GM11168 (cell line): Measurements from ENCODE around the gene JDP2.

Experiments
- in situ Hi-C: fragments of 300-500 bp; cut with MboI; formaldehyde crosslinking; loops from one replicate; pipeline ENCODE4 v1.12.0; 2022; ENCODE audit warnings: low sequenced_read_pairs; ENCODE audit not compliant: unreplicated experiment

Gene JDP2

DNA sequence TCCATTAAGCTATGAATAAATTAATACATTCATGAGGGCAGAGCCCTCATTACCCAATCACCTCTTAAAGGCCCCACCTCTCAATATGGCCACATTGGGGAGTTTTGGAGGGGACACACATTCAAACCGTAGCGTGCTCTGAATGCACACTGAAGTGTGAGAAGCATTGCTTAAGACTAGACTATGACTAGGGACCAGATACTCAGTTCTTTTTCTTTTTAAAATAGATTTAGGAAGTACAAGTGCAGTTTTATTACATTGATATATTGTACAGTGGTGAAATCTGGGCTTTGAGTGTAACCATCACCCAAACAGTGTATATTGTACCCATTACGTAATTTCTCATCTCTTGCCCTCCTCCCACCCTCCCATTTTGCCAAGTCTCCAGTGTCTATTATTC is 21.0 kb upstream of the JDP2 start:
- in situ Hi-C loops: no loop called here

DNA sequence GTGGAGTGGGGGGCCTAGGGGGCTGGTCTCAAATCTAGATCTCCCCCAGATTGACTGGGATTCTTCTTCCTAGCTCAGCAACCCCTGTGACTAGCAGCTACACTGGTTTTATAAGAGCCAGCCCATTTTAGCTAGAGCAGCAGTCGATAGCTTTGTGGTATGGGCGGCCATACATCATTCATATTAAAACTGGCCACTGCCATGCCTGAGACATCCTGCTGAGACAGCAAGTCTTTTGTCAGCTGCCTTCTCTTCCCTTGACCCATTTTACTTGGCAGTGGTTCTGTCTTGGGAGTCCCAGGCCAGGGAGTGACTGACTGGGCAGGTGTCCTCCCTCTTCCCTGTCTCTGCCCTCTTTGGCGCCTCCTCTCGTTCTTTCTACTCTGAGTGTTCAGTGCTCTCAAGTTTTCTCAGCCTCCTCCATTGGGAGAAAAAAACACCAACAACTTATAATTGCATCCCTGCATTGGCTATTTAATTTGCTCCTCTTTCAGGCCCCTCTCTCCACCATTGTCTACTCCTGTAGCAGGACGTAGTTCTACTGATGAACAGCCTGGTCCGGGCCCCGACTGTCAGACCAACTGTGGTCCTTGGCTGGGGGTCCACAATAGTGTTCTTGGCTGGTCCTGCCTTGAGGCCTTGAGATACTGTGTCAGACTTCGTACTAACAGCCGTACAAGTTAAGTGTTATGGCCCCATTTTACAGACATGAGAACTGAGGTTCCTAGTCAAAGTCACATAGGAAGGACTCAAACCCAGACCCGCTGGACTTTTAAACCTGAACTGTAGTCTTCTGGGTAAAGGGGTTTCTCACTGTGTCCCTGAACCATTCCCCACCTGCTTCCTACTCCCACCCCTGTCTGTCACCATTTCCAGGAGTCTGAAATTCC is 18.3 kb upstream of the JDP2 start:
- in situ Hi-C loops: no loop called here

DNA sequence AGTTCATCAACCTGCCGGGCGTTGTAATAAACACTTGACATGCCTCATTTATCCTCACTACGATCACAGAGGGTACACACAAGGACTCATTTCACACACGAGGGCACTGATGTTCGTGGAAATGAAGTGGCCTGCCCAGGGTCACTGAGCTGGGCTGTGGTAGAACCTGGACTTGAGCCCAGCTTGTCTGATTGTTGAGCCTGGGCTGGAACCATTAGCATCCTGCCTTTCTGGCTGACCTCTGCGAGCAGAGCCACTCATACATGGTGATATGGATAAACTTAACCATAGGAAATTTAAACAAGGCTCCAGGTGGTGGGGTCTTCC is 16.6 kb upstream of the JDP2 start:
- in situ Hi-C loops: no loop called here

DNA sequence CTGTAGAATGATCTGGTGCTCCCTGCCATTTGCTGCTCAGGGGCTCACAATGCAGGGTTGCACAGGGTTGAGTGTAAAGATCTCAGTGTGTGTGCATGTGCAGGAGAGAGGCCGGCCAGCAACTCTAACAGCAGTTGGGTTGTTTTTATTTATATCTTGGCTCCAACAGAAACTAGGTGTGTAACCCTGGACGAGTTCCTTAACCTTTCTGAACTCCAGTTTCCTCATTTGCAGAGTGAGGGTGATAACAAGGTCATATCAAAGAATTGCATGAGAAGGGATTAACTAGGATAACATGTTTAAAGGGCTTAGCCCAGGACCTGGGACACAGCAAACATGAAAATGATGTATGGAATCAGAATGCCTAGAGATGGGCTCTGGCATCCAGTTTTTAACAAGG is 14.8 kb upstream of the JDP2 start:
- in situ Hi-C loops: no loop called here

DNA sequence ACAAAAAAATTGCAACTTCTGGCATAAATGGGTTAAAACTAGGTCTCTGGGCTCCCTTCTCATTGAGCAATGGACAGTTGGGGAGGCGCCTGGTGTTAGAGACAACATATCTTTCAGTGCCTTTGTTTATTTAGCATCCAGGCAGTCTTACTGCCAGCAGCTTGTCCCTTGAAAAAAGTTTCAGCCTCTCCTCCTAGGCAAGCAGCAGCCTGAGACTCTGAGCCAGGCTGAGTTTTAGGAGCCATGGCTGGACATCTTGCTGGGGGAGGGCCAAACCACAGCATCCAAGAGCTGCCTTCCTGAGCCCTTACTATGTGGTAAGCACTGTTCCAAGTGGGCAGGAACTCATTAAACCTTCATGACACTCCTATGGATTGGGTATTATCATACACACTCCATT is 10.1 kb upstream of the JDP2 start:
- in situ Hi-C loops: no loop called here

DNA sequence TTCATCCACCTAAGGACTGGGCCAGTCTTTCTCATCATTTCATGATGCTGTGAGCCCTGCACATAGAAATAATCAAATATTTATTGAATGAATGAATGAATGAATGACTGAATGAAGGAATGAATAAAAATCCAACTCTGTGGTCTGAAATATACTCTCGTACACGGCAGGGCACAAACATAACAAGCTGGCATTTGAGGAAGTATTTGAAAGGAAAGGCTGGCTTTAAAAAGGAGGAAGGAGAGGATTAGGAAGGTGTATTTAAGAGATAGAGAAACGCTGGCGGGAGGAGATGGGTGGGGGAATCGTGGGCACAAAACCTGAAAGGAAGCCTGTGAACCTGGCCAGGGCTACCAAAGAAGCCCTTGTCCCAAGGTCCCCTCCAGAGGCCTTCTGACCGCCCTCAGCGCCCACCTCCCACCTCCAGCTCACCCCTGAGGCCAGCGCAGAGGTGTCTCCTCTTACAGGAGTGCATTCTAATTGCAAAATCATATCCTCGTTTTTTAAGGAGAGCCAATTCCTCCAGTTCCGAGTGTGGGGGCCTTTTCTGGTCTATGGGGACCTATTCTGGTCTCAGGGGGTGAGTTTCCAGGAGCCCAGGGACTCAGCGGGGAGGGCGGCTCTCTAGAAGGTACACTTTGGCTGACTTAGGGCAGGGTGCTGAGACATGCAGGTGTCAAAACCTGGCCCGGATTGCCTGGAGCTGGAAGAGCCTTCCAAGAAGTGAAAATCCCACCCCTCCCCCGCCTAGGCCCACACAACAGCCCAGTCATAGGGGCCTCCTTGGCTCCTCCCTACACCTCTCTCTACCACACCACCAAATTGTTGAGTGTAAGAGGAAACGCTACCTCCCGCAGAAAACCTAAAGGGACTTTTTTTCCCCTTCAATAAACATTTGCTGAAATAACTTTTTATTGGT is 8.7 kb upstream of the JDP2 start:
- in situ Hi-C loops: no loop called here

DNA sequence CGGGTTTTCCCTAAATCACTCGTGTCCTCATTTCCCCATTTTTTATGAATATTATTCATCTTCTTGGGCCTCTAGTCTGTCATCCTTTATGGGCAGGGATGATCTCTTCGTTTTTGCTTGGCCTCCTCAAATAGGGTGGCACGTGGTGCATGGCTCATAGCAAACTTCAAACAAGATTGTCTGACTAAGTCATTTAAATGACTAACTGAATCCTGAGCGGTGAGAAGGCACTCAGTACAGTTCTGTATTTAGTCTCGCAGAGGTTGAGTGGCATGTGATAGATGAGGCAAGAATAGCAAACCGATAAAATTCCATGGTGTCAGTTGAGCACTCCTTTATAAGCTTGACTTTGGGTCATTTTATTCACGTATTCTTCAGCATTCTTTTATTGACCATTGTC is 5.7 kb upstream of the JDP2 start:
- in situ Hi-C loops: no loop called here

DNA sequence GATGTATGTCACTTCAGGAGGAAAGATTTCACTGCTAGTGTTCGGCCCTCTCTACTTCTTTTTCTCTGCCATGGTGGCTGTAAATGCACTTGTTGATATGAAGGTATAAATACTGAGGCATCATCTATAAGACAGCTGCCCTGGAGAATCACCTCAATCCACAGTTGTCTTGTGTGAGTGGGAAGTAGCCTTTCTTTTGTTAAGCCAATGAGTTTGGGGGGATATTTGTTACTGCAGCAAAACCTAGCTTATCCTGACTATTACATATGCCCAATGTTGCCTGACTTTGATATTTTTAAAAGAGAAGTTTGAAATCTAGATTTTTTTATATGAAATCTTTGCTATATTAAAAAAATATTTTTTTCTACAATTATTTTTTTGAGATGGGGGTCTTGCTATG is 3.3 kb upstream of the JDP2 start:
- in situ Hi-C loops: no loop called here

DNA sequence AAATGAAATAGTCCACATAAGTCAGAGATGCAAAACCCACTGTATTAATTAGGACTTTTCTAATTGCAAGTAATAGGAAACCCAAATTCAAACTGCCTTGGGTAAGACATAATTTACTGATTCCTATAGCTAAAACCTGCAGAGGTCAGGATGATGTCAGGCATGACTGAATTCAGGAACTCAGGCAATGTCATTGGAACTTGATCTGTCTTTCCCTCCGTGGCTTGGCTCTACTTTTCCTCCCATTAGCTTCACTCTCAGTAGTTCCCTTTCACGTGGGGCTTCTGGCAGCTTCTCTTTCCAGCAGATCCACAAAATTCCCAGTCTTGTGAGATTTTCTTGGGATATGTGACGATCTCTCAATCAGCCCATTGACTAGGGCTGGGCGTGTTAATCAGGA is 2.4 kb upstream of the JDP2 start:
- in situ Hi-C loops: no loop called here

DNA sequence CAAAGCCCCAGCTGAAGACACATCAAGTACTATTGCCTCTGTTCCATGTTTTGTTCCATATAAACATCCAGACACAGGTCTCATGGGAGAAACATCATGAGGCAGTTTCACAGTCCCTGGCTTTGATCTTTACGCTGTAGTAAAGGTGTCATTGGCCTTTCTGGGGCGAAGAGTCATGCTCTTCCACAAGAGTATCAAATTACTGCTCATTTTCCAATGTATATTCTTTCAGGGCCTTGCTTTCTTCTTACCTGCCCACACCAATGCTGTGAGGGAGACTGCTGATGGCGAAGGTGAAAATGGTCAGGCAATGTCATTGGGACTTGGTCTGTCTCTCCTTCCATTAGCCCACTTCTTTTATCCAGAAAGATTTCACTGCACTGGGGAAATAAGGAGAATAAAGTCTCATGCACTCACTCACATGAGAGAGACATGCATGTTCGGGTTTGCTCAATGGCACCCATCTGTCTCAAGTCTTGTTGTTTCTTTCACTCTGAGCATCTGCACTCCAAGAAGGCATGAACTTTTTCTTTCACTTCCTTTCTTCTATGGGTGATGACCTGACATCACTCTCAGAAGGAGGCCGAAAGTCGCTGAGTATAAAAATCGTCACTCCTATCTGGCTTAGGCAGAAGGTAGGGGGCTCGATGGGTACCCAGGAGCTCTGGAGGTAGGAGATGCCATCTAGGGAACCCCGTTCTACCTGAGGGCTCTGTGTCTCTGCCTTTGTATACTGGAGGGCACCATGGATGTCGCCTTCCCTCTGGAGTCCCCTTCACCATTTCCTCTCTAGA is 1.3 kb upstream of the JDP2 start:
- in situ Hi-C loops: no loop called here

DNA sequence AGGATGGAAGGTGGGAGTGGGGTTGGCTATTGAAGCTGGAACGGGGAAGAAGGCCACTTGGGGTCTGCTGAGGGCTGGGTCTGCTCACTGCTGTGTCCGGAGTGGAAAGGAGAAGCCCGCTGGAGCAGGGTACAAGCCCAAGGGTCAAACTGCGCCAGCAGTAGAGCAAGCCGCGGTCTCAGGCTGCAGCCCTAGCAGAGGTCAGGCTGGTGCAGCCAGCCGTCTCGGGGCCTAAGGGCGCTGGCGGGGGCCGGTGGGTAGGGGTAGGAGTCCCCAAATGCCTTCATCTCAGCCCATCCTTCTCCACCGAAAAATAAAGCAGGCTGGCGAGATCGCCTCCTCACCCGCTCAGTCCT is 718 bp upstream of the JDP2 start:
- in situ Hi-C loops: no loop called here

DNA sequence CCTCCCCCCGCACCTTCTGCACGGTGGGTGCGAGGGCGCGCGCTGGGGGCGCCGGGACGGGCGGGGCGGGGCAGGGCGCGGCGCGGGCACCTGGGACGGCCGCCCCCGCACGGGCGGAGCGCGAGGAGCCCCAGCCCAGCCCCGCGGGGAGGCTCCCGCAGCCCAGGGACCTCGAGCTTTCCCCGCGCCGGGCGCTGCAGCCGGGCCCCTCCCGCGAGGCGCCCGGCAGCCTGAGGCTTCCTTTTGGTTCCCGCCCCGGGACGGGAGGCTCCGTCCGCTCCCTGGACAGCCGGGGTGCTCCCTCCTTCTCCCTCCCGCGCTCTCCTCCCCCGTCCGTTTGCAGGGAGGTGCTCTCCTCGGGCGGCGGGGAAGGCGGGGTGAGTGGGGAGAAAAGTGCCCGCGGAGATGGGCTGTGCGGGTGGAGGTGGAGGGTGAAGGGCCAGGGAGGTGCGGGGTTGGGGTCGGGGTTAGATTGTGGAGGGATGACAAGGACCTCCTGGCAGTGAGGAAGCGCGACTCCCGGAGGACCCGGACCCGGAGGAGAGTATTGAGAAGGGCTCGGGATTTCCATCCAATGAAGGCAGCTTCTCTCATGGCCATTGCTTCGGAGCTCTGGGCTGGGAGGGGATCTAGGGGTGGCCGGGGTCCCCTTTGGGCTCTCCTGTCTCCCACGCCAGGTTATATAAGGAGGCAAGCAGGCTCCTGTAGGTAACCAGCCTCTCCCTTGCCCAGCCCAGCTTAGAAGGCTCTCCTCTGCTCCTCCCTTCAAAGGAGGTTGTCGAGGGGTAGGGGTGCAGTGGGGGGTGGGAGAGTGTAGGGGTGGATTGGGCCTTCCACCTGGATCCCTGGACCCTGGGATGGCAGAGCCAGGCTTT is 645 bp downstream of the JDP2 start:
- in situ Hi-C loops: no loop called here

DNA sequence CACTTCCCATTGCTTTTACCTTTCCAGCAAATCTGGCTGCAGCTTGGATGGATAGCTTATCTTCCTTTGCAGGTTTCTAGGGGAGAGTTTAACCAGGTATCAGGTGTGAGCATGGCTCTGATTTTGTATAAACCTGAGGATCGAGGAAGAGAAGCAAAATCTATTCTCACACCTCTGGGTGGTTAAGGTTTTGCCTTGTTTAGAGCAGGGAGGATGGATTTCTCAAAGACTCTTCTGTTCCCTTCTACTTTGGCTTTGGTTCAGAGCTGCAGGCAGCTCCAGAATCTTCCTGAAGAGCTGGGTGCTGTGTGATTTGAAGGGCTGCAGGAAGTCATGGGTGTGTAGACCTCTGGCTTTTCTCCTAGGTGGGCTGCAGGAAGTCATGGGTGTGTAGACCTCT is 1.7 kb downstream of the JDP2 start:
- in situ Hi-C loops: no loop called here

DNA sequence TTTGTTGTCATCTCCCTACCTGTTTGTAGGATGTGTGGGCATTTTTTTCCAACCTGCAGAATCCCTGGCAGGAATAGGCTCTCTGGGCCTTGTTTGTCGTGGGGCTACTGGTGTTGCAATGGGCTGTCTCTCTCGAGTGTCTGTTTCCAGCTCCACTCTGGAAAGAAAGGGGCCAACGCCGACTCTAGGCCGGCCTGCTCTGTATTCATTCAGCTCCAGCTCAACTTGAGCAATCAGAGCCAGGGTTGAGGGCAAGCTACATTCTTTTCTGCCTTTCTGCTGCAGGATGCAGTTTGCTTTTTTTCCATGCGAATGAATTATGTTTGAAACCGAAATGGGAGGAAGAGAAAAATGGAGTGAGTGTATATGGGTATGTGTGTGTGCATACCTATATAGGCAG is 2.3 kb downstream of the JDP2 start:
- in situ Hi-C loops: no loop called here

DNA sequence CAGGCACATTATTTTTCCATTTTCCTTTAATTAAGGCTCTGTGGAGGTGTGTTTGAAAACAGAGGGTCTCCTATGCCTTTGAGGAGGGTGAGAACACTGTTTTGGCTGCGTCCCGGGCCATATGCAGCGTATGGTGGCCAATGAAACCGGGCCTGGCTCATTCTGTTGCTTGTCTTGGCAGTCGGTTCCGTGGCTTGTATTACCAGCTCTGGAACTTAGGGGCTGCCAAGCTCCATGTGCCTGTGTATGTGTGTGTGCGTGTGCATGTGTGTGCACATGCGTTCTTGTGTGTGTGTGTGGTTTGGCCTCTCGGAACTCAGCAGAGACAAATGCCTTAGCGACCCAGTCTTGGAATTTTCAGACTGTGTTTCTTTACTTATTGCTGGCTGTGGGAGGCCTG is 2.7 kb downstream of the JDP2 start:
- in situ Hi-C loops: no loop called here

DNA sequence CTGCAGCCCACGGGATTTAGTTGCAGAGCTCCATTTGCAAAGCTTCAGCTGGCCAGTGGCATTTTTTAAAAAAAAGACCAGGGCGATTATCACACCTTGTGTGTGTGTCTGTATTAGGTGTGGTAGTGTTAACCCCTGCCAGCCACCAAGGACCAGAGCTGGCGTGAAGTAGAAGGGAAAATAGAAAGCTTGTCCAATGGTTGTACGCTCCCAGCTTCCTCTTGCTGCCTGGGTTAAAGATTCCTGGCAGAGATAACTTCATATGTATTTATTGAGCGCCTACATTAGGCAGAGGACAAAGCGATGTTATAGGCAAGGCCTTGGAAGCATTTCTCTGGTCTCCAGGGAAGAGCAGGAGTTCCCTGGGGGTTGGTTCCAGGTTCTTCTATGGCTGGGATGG is 3.2 kb downstream of the JDP2 start:
- in situ Hi-C loops: no loop called here

DNA sequence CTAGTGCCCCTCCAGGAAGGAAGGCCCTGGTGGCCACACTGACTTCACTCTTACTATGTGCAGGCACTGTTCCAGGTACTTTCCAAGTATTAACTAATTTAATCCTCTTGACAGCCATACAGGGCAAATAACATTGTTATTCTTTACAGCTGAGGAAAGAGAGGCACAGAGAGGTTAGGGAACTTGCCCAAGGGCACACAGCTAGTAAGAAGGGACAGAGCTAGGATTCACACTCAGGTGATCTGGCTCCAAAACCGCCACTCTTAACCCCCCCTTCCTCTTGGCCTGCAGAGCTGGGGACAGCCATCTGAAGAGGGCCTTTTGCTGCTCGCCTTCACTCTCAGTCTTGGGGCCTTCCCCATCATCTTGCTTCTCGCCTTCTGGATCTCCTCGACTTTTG is 4.0 kb downstream of the JDP2 start:
- in situ Hi-C loops: no loop called here

DNA sequence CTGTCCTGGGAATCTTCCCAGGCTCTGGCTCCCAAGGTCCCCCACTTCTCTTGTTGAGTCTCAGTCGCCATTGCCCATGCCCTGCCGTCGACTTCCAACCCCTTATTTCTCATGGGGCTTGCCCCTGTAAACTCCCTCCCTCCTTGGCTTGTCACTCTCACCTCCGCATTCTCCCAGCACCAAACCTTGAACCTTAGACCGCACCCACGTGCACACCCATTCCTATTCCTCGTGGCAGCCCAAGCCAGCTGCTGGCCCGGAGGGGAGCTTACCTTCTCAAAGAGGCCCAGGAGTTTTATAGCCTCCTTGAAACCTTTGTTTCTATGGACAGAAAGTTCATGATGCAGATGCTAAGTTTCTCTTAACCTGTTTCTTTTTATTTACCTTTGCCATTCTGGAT is 4.6 kb downstream of the JDP2 start:
- in situ Hi-C loops: no loop called here

DNA sequence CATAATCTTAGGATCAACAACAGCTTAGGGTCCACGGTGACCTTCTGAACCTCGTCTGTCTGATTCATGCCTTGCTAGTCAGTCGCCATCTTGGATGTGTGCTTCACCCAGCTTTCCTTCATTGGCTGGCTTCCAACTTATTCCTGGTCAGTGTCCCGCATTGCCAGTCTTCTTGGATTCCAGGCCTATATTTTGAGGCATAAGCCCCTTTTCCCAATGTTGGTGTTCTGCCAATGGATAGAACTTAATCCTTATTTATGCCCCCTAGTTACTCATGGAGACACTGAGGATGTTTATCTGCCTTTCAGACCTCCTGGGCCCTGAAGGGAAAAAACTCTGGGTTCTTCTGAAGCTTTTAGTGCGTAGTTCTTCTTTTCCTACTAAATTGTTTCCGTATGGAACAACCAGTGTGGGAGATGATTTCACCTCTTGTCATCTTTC is 5.8 kb downstream of the JDP2 start:
- in situ Hi-C loops: no loop called here
